Psoas muscle (tissue), 8 donors: ENCODE measurements around the gene FGF1. TPM values are rescaled to one million over a fixed set of nuclear protein-coding genes. Genes with fewer than 3 reads are reported as not detected.

Experiments used
- ATAC-seq, 4 donors: fragments of 200-7000 bp; cut with Tn5 transposase; one replicate each; pipeline ENCODE4 v1.9.1; 2020; ENCODE audit warnings: moderate library complexity in 3 of 4, mild to moderate bottlenecking in 2 of 4
- DNase-seq, 2 donors: peaks; one replicate each; pipeline ENCODE4 v3.0.0-alpha.2; 2020
- H3K27ac ChIP-seq: fragments of 200-600 bp; one replicate; pipeline ENCODE4 v1.8.0; 2022
- H3K27me3 ChIP-seq, 3 donors: fragments of 200-600 bp in 1 of 3; one replicate each; pipeline versions ENCODE4 v1.6.1 to v1.8.0; 2013 to 2022; ENCODE audit warnings: low read length in 2 of 3, mild to moderate bottlenecking in 2 of 3, moderate library complexity in 1 of 3; ENCODE audit not compliant: insufficient read depth in 3 of 3
- H3K36me3 ChIP-seq, 2 donors: fragments of 200-600 bp in 1 of 2; one replicate each; pipeline versions ENCODE4 v1.6.1 to v1.8.0; 2013 to 2022; ENCODE audit warnings: low read depth in 1 of 2, mild to moderate bottlenecking in 1 of 2, moderate library complexity in 1 of 2; ENCODE audit not compliant: insufficient read depth in 1 of 2
- H3K4me1 ChIP-seq: fragments of 200-600 bp; one replicate; pipeline ENCODE4 v1.8.0; 2022
- H3K4me3 ChIP-seq: fragments of 200-600 bp; one replicate; pipeline ENCODE4 v1.8.0; 2022; ENCODE audit warnings: mild to moderate bottlenecking
- H3K9me3 ChIP-seq: fragments of 200-600 bp; one replicate; pipeline ENCODE4 v1.8.0; 2022
- CTCF ChIP-seq: fragments of 200-600 bp; IDR thresholded peaks from one replicate; pipeline ENCODE4 v1.8.0; 2022; ENCODE audit warnings: antibody characterized with exemption
- WGBS, 3 donors: extraction: QIAGEN DNeasy Blood & Tissue Kit; methylation state at CpG; one replicate each; pipeline versions ENCODE4 v1.1.6 to v1.1.7; 2013; 5-methylcytosine and 5-hydroxymethylcytosine counted together
- intact Hi-C, 2 donors: fragments of 100-400 bp; cut with DNase I; formaldehyde crosslinking; loops; one replicate each; pipeline versions ENCODE4 v1.11.0 to v1.14.2; 2022
- polyA plus RNA-seq, 3 donors: library from polyadenylated mRNA; stranded (reverse); fragments of 200-250 nt; gene quantifications; one replicate each; pipeline ENCODE4 v1.2.3, GENCODE V29; 2013
- total RNA-seq, 4 donors: library from RNA; stranded (reverse); fragmentation: NEBNext Ultra II Directional in 2 of 4; extraction: Animal tissue kit (Norgen Biotek cat#: 25700) in 2 of 4; gene quantifications; one replicate each; pipeline versions ENCODE4 v1.2.1 to v1.2.4, GENCODE V29; 2021 to 2023
- donor health status: healthy with polysubstance abuse.
- donor health status: DM: no; HTN: no; CAD: no; lungs with moderate emphysema.
- donor health status: Bipolar disorder and iron deficiency.
- donor health status: healthy.
- donor health status: DM: yes; HTN: yes; CAD: no.
- donor health status: DM: no; HTN: no; CAD: no.
- donor health status: DM: no; HTN: no; CAD: no.
- donor health status: DM: yes; HTN: yes; CAD: no.

Gene FGF1
- total and polyA plus RNA-seq, 7 donors: 0.34 to 7.1 (median 1.00) TPM

GRCh38 chr5:142600611-142601358, 85.1 kb downstream of the FGF1 start:
- no peaks in the 10 kb centered on the region for H3K27me3 ChIP-seq
- ATAC-seq (peak; percentile 62 to 77 (median 68)), DNase-seq (no peak)
- TF ChIP-seq CTCF: no peak
- H3K27ac ChIP-seq: no peak overlapping the region
- H3K4me1 ChIP-seq: peaks cover 9% of the 10 kb centered on the region
- H3K36me3 ChIP-seq: no peaks in the 10 kb centered on the region
- H3K9me3 ChIP-seq: no peaks in the 10 kb centered on the region
- peak overlapping the region; percentile 48 for H3K4me3 ChIP-seq
- WGBS, 3 donors: 8 to 15% (median 12%) methylated on average over 20 of the region's 20 CpGs
- intact Hi-C loops: no loop called here

GRCh38 chr5:142600092-142600491, 85.8 kb downstream of the FGF1 start:
- H3K4me3 ChIP-seq: no peak overlapping the region
- 83 to 86% (median 84%) methylated on average over 4 of the region's 4 CpGs for WGBS, 3 donors
- intact Hi-C loops: no loop called here
- TF ChIP-seq CTCF: no peak
- no peaks in the 10 kb centered on the region for H3K36me3 ChIP-seq
- ATAC-seq (no peak), DNase-seq (no peak)
- peaks cover 9% of the 10 kb centered on the region for H3K4me1 ChIP-seq
- H3K27ac ChIP-seq: no peak overlapping the region
- H3K9me3 ChIP-seq: no peaks in the 10 kb centered on the region
- H3K27me3 ChIP-seq: no peaks in the 10 kb centered on the region

- Histone ChIP-seq H3K27ac (no peak overlapping the region), H3K9me3 (no peaks in the 10 kb centered on the region), H3K4me3 (no peak overlapping the region), H3K36me3 (no peaks in the 10 kb centered on the region), H3K27me3 (no peaks in the 10 kb centered on the region), H3K4me1 (peaks cover 9% of the 10 kb centered on the region)
- ATAC-seq (no peak), DNase-seq (no peak)
- intact Hi-C loops: no loop called here
- no peak for TF ChIP-seq CTCF
These were observed 87.6 kb downstream of the FGF1 start for GRCh38 chr5:142598338-142598700.

GRCh38 chr5:142597546-142598337, 88.1 kb downstream of the FGF1 start:
- TF ChIP-seq CTCF: no peak
- ATAC-seq: peak in 2 of 4 donors; percentile 44 to 74
- WGBS, 3 donors: 63 to 71% (median 70%) methylated on average over 6 of the region's 6 CpGs
- peak in 1 of 2 donors; percentile 29 for DNase-seq
- H3K27ac ChIP-seq: no peak overlapping the region
- H3K4me1 ChIP-seq: peaks cover 9% of the 10 kb centered on the region
- no peaks in the 10 kb centered on the region for H3K36me3 ChIP-seq
- H3K9me3 ChIP-seq: no peaks in the 10 kb centered on the region
- H3K4me3 ChIP-seq: no peak overlapping the region
- intact Hi-C loops: no loop called here
- no peaks in the 10 kb centered on the region for H3K27me3 ChIP-seq
